Breast epithelium (tissue), 4 donors: ENCODE results near the gene SF3B4. TPM values are rescaled to one million over a fixed set of nuclear protein-coding genes. Genes with fewer than 3 reads are reported as not detected.

Experiments
- DNase-seq, 2 donors: peaks; one replicate each; pipeline ENCODE4 v3.0.0-alpha.2; 2019; ENCODE audit warnings: low spot score in 2 of 2
- H3K27ac ChIP-seq, 2 donors: fragments of 200-600 bp; sonication (generic) in 1 of 2; one replicate each; pipeline ENCODE4 v1.5.1; 2016 to 2019; ENCODE audit warnings: mild to moderate bottlenecking in 1 of 2
- H3K27me3 ChIP-seq, 2 donors: fragments of 200-600 bp; sonication (generic) in 1 of 2; one replicate each; pipeline versions ENCODE4 v1.5.1 to v1.6.0; 2017 to 2019; ENCODE audit warnings: control low read depth in 1 of 2, mild to moderate bottlenecking in 1 of 2
- H3K36me3 ChIP-seq: fragments of 200-600 bp; one replicate; pipeline ENCODE4 v1.5.1; 2019
- H3K4me1 ChIP-seq, 2 donors: fragments of 200-600 bp; sonication (generic); one replicate each; pipeline ENCODE4 v1.5.1; 2016 to 2019; ENCODE audit warnings: control low read depth in 1 of 2
- H3K4me3 ChIP-seq, 3 donors: fragments of 200-600 bp; sonication (generic); 1 replicate in 2 of 3; 2 replicates in 1 of 3; pipeline ENCODE4 v1.5.1; 2016 to 2019; ENCODE audit warnings: mild to moderate bottlenecking in 3 of 3, moderate library complexity in 2 of 3
- H3K9me3 ChIP-seq, 2 donors: fragments of 200-600 bp; sonication (generic) in 1 of 2; one replicate each; pipeline ENCODE4 v1.5.1; 2016 to 2019; ENCODE audit warnings: control low read depth in 1 of 2
- POLR2A ChIP-seq: fragments of 450-650 bp; IDR thresholded peaks from one replicate; pipeline ENCODE4 v1.6.1; 2016; ENCODE audit warnings: antibody characterized with exemption, mild to moderate bottlenecking, moderate library complexity
- POLR2AphosphoS5 ChIP-seq, 3 donors: sonication (generic); formaldehyde crosslinking; IDR thresholded peaks; one replicate each; pipeline ENCODE4 v1.6.1; 2017; ENCODE audit warnings: antibody characterized with exemption in 3 of 3
- intact Hi-C: fragments of 100-400 bp; cut with DNase I; formaldehyde crosslinking; loops from one replicate; pipeline ENCODE4 v1.15.1; 2023; ENCODE audit warnings: low total_unique reads
- total RNA-seq, 3 donors: library from RNA; depleted of rRNA; stranded (reverse); fragments of >200 nt; gene quantifications; one replicate each; pipeline ENCODE4 v1.1.0, GENCODE V29; 2016
- TF ChIP-seq, protein P1 (sequence below), 3 donors: fragments of 450-650 bp; IDR thresholded peaks; one replicate each; pipeline ENCODE4 v1.5.1; 2016 to 2017; ENCODE audit warnings: antibody characterized with exemption in 3 of 3, mild to moderate bottlenecking in 3 of 3, moderate library complexity in 3 of 3

SF3B4 gene
- total RNA-seq, 3 donors from 2014 or later = 6.9 to 9.7 (median 7.4) TPM

DNA sequence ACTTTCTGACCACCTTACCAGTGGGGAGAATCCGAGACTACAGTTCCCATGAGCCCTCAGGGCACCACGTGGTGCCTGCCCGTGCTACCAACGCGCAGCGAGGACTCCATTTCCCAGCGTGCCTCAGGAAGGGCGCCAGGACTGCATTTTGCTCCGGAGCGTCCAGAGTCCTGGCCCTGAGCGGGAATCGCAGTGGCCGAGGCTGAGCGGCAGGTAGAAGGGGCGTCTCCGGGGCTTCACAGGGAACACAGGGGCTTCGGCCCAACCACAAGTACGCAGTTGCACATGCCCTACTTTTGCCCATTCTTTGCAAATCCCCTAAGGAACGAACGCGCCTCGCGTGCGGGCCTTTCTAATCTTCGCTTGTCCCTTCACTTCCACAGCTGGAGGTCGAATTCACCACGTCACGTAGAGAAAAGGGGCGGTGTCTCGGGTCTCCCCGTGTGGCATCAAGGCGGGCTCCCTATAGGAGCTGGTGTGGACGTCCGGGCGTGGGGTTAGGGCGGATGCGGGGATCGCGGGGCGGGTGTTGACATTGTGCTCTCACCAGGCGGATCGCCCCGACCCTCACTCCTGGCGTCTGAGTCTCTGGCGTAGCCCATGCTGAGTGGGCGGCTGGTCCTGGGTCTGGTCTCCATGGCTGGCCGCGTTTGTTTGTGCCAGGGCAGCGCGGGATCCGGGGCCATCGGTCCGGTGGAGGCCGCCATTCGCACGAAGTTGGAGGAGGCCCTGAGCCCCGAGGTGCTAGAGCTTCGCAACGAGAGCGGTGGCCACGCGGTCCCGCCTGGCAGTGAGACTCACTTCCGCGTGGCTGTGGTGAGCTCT lies 27.9 kb downstream of the SF3B4 start, which contains the start of gene BOLA1:
BOLA1 (plus strand) TSS at position 109 of the 825 bp plus-strand sequence; CDS start at position 601, 492 bp downstream.
- Histone ChIP-seq H3K4me3 (peak within 1 kb of the TSS; percentile 49 to 75 (median 55)), H3K9me3 (no peaks in the 10 kb centered on the region), H3K27ac (peak within 1 kb of the TSS; percentile 90 to 93), H3K4me1 (peaks cover 0 to 4% of the 10 kb centered on the region in 2 donors), H3K27me3 (no peaks in the 10 kb centered on the region), H3K36me3 (no peaks in the 10 kb centered on the region)
- peak; percentile 94 for DNase-seq
- TF ChIP-seq, protein P1, sequence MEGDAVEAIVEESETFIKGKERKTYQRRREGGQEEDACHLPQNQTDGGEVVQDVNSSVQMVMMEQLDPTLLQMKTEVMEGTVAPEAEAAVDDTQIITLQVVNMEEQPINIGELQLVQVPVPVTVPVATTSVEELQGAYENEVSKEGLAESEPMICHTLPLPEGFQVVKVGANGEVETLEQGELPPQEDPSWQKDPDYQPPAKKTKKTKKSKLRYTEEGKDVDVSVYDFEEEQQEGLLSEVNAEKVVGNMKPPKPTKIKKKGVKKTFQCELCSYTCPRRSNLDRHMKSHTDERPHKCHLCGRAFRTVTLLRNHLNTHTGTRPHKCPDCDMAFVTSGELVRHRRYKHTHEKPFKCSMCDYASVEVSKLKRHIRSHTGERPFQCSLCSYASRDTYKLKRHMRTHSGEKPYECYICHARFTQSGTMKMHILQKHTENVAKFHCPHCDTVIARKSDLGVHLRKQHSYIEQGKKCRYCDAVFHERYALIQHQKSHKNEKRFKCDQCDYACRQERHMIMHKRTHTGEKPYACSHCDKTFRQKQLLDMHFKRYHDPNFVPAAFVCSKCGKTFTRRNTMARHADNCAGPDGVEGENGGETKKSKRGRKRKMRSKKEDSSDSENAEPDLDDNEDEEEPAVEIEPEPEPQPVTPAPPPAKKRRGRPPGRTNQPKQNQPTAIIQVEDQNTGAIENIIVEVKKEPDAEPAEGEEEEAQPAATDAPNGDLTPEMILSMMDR (IDR thresholded peaks at IDR 0.05) = no peak
- peak; percentile 86 to 98 (median 94) for TF ChIP-seq POLR2AphosphoS5 (IDR thresholded peaks at IDR 0.05)
- TF ChIP-seq POLR2A = peak; percentile 77
- intact Hi-C loops = no loop called here

DNA sequence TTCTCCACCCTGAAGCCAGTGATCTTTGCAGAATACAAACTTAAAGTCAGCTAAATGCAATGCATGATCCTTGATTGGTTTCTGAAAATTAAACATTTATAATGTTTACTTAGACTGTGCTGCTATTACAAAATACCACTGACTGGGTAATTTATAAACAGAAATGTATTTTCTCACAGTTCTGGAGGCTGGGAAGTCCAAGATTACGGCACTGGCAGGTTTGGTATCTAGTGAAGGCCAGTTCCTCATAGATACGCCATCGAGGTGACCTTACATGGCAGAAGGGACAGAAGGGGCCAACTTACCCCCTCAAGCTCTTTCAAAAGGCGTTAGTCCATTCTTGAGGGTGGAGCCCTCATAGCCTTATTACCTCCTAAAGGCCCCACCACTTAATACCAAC lies 31.0 kb downstream of the SF3B4 start:
- TF ChIP-seq, protein P1 (IDR thresholded peaks at IDR 0.05) = no peak
- TF ChIP-seq POLR2A = no peak
- no peak for TF ChIP-seq POLR2AphosphoS5 (IDR thresholded peaks at IDR 0.05)
- Histone ChIP-seq H3K4me1 (peaks cover 0 to 4% of the 10 kb centered on the region in 2 donors), H3K4me3 (no peak overlapping the region), H3K27ac (no peak overlapping the region), H3K27me3 (no peaks in the 10 kb centered on the region), H3K36me3 (no peaks in the 10 kb centered on the region), H3K9me3 (no peaks in the 10 kb centered on the region)
- DNase-seq = no peak
- intact Hi-C loops = no loop called here

DNA sequence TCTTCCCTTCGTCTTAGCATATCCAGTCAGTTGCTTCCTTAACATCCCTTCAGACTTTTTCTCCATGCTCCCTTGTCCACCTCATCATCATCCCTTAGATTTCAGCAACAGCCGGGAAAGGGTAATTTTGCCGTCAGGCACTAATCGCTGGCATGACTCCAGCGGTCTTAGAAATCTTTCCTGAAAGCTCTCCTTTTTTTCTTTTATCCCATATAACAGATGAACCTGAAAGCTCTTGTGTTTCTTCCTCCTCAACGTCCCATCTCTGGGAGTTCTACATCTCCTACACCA lies 38.7 kb downstream of the SF3B4 start:
- Histone ChIP-seq H3K27ac (peak overlapping the region; percentile 99 to 100), H3K9me3 (no peaks in the 10 kb centered on the region), H3K27me3 (no peaks in the 10 kb centered on the region), H3K36me3 (no peaks in the 10 kb centered on the region), H3K4me1 (peaks cover 0 to 7% of the 10 kb centered on the region in 2 donors), H3K4me3 (peak overlapping the region; percentile 69 to 83 (median 78))
- intact Hi-C loops = no loop called here
- no peak for TF ChIP-seq POLR2AphosphoS5 (IDR thresholded peaks at IDR 0.05)
- TF ChIP-seq POLR2A = no peak
- TF ChIP-seq, protein P1 (IDR thresholded peaks at IDR 0.05) = no peak
- peak in 1 of 2 donors; percentile 53 for DNase-seq

DNA sequence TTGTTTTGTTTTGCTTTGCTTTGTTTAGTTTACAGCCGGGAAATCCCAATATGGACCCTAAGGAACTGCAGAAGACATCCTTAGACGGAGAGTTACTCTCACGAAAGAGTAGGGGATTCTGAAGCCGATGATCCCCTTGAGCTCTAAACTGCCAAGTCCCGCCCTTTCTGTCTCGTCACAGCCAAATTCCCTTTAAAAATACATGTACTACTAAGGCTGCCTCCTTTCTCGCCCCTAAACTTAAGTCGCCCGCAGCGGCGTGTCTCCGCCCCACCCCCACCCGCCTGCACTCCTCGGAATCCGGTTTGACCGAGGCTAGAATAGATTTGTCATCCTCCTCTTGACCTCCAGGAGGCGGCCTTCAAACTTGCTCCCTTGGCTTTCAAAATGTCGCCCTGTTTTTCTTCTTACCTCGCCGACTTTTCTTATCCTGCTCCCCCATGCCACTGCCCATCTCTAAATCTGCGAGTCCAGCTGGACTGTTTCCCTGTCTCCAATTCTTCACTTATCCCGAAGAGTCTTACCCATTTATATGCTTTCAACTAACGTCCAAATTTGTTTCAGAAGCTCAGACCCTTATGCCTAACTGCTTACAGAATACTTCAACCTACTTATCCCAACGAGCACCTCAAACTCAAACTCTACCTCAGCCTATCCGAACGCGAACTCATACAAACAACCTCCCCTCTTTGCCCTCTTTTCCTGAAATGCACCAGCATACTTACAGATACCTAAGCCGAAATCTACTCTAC lies 39.2 kb downstream of the SF3B4 start:
- intact Hi-C loops = no loop called here
- peak; percentile 82 to 85 for DNase-seq
- Histone ChIP-seq H3K4me1 (peaks cover 0 to 13% of the 10 kb centered on the region in 2 donors), H3K27me3 (no peaks in the 10 kb centered on the region), H3K27ac (peak overlapping the region; percentile 99 to 100), H3K4me3 (peak overlapping the region; percentile 69 to 83 (median 78)), H3K9me3 (no peaks in the 10 kb centered on the region), H3K36me3 (no peaks in the 10 kb centered on the region)
- TF ChIP-seq POLR2A (no peak), POLR2AphosphoS5 (IDR thresholded peaks at IDR 0.05) (peak in 1 of 3 donors; percentile 40)
- TF ChIP-seq, protein P1 (IDR thresholded peaks at IDR 0.05) = peak; percentile 67 to 80 (median 68)
